H1 (cell line): ENCODE measurements around the gene GRIA1. TPM values are rescaled to one million over a fixed set of nuclear protein-coding genes. Genes with fewer than 3 reads are reported as not detected.

ENCODE experiments used
- CTCF ChIA-PET: fragments of 300-600 bp; sonication (Branson Sonifier 250); formaldehyde crosslinking; loops from one replicate; lab custom pipeline; 2021; ENCODE audit not compliant: partially characterized antibody; lab: Charles Lee
- POLR2A ChIA-PET: fragments of 300-600 bp; sonication (Branson Sonifier 250); formaldehyde crosslinking; loops from one replicate; lab custom pipeline; 2021; ENCODE audit warnings: inconsistent platforms; ENCODE audit not compliant: partially characterized antibody; lab: Charles Lee
- DNase-seq, 2 experiments: peaks; one replicate each; pipeline versions ENCODE4 v3.0.0 to v3.0.0-alpha.2; 2010 to 2022; ENCODE audit warnings: low spot score in 2 of 2, low read depth in 1 of 2, mixed read lengths in 1 of 2
- FAIRE-seq: peaks from 2 replicates; lab custom pipeline; 2011; peaks lifted over from hg19 to GRCh38; lab: Jason Lieb, UNC
- H2AFZ ChIP-seq: 2 replicates; pipeline ENCODE4 v1.8.1; 2012; ENCODE audit warnings: low read length, inconsistent platforms
- H2AK5ac ChIP-seq: 2 replicates; pipeline ENCODE4 v1.6.1; 2013; ENCODE audit warnings: low read depth, low read length
- H2BK120ac ChIP-seq: replicated peaks from 2 replicates; pipeline ENCODE3; 2013; ENCODE audit warnings: low read depth, low read length, inconsistent platforms
- H2BK12ac ChIP-seq: 2 replicates; pipeline ENCODE4 v1.6.1; 2013; ENCODE audit warnings: low read depth, low read length
- H2BK15ac ChIP-seq: 2 replicates; pipeline ENCODE4 v1.6.1; 2013; ENCODE audit warnings: low read length
- H2BK20ac ChIP-seq: 2 replicates; pipeline ENCODE4 v1.6.1; 2013; ENCODE audit warnings: low read length
- H2BK5ac ChIP-seq: 2 replicates; pipeline ENCODE4 v1.6.1; 2013; ENCODE audit warnings: low read depth, low read length
- H3K14ac ChIP-seq: 2 replicates; pipeline ENCODE4 v1.6.1; 2013; ENCODE audit warnings: inconsistent platforms; ENCODE audit not compliant: insufficient read length
- H3K18ac ChIP-seq: 2 replicates; pipeline ENCODE4 v1.6.1; 2013; ENCODE audit warnings: low read length; ENCODE audit errors: extremely low read depth
- H3K23ac ChIP-seq: 2 replicates; pipeline ENCODE4 v1.6.1; 2013; ENCODE audit warnings: inconsistent platforms; ENCODE audit not compliant: insufficient read length
- H3K23me2 ChIP-seq: 2 replicates; pipeline ENCODE4 v1.6.1; 2013; ENCODE audit warnings: low read depth, low read length
- H3K27ac ChIP-seq: 2 replicates; pipeline ENCODE4 v1.6.1; 2011; ENCODE audit warnings: low read depth, low read length, inconsistent platforms
- H3K27me3 ChIP-seq, 4 experiments: replicated peaks in 1 of 4; 1 replicate in 1 of 4; 2 replicates in 3 of 4; pipeline versions ENCODE4 v1.6.1 to v1.8.1; 2011 to 2013; ENCODE audit warnings: low read length in 3 of 4, mild to moderate bottlenecking in 3 of 4, inconsistent platforms in 2 of 4, mixed read lengths in 2 of 4, moderate library complexity in 1 of 4; ENCODE audit not compliant: control insufficient read depth in 3 of 4, insufficient read depth in 3 of 4; ENCODE audit errors: extremely low read depth in 1 of 4
- H3K36me3 ChIP-seq, 4 experiments: 2 replicates each; pipeline versions ENCODE4 v1.6.1 to v1.8.1; 2011 to 2013; ENCODE audit warnings: mild to moderate bottlenecking in 4 of 4, low read length in 3 of 4, moderate library complexity in 2 of 4, control low read depth in 1 of 4, inconsistent platforms in 1 of 4; ENCODE audit not compliant: insufficient read depth in 4 of 4, control insufficient read depth in 2 of 4
- H3K4ac ChIP-seq: replicated peaks from 2 replicates; pipeline ENCODE3; 2013; ENCODE audit warnings: low read length, low read depth, mixed read lengths, inconsistent platforms; ENCODE audit not compliant: insufficient read length
- H3K4me1 ChIP-seq, 4 experiments: replicated peaks in 1 of 4; 1 replicate in 1 of 4; 2 replicates in 3 of 4; pipeline versions ENCODE4 v1.6.1 to v1.8.1; 2011 to 2013; ENCODE audit warnings: low read length in 3 of 4, inconsistent platforms in 2 of 4, mixed read lengths in 1 of 4; ENCODE audit not compliant: insufficient read depth in 4 of 4, control insufficient read depth in 3 of 4
- H3K4me2 ChIP-seq, 2 experiments: 2 replicates each; pipeline versions ENCODE4 v1.6.1 to v1.8.1; 2011 to 2013; ENCODE audit warnings: low read depth in 2 of 2, low read length in 2 of 2, control low read depth in 1 of 2, inconsistent platforms in 1 of 2, mild to moderate bottlenecking in 1 of 2; ENCODE audit not compliant: insufficient read depth in 1 of 2
- H3K4me3 ChIP-seq, 4 experiments: fragments of 200-600, 300-600 bp in 1 of 4; sonication (generic), shearing (Covaris generic), sonication (Bioruptor Twin) in 1 of 4; 2 replicates each; pipeline versions ENCODE4 v1.5.1 to v1.8.1; 2011 to 2016; ENCODE audit warnings: low read length in 4 of 4, low read depth in 3 of 4, control low read depth in 2 of 4, inconsistent platforms in 2 of 4, mild to moderate bottlenecking in 2 of 4, mixed read lengths in 1 of 4, moderate library complexity in 1 of 4; ENCODE audit not compliant: insufficient read depth in 2 of 4; ENCODE audit errors: extremely low read depth in 1 of 4
- H3K56ac ChIP-seq: replicated peaks from 2 replicates; pipeline ENCODE3; 2013; ENCODE audit warnings: low read depth, mild to moderate bottlenecking, mixed read lengths, low read length, inconsistent platforms; ENCODE audit not compliant: insufficient read length
- H3K79me1 ChIP-seq: 2 replicates; pipeline ENCODE4 v1.6.1; 2013; ENCODE audit warnings: low read depth, low read length, control low read depth
- H3K79me2 ChIP-seq, 2 experiments: 2 replicates each; pipeline versions ENCODE4 v1.6.1 to v1.8.1; 2012 to 2013; ENCODE audit warnings: low read length in 2 of 2, mild to moderate bottlenecking in 2 of 2, inconsistent platforms in 1 of 2; ENCODE audit not compliant: insufficient read depth in 2 of 2, control insufficient read depth in 1 of 2
- H3K9ac ChIP-seq, 4 experiments: replicated peaks in 1 of 4; 1 replicate in 1 of 4; 2 replicates in 3 of 4; pipeline versions ENCODE4 v1.6.1 to v1.8.1; 2011 to 2013; ENCODE audit warnings: low read depth in 3 of 4, low read length in 3 of 4, control low read depth in 2 of 4, mild to moderate bottlenecking in 2 of 4, moderate library complexity in 2 of 4, inconsistent platforms in 1 of 4; ENCODE audit errors: extremely low read depth in 1 of 4
- H3K9me3 ChIP-seq, 2 experiments: 2 replicates each; pipeline versions ENCODE4 v1.6.1 to v1.8.1; 2012 to 2013; ENCODE audit warnings: mild to moderate bottlenecking in 2 of 2, moderate library complexity in 2 of 2, control low read depth in 1 of 2, inconsistent platforms in 1 of 2, low read depth in 1 of 2, low read length in 1 of 2, mixed read lengths in 1 of 2; ENCODE audit not compliant: insufficient read depth in 2 of 2
- H4K20me1 ChIP-seq, 2 experiments: replicated peaks in 1 of 2; 2 replicates each; pipeline versions ENCODE3 to v1.8.1; 2011 to 2013; ENCODE audit warnings: inconsistent platforms in 2 of 2, low read length in 2 of 2, mild to moderate bottlenecking in 1 of 2; ENCODE audit not compliant: insufficient read depth in 2 of 2, control insufficient read depth in 1 of 2
- H4K5ac ChIP-seq: 2 replicates; pipeline ENCODE4 v1.6.1; 2013; ENCODE audit warnings: low read length, low read depth, mixed read lengths, inconsistent platforms; ENCODE audit not compliant: insufficient read length
- H4K8ac ChIP-seq: 2 replicates; pipeline ENCODE4 v1.8.0; 2013; ENCODE audit warnings: mild to moderate bottlenecking, moderate library complexity, low read length, inconsistent platforms; ENCODE audit not compliant: insufficient read depth; ENCODE audit errors: extremely low read depth
- H4K91ac ChIP-seq: replicated peaks from 2 replicates; pipeline ENCODE3; 2013; ENCODE audit warnings: low read length, mixed read lengths, inconsistent platforms; ENCODE audit not compliant: insufficient read length
- NRF1 ChIP-seq: IDR thresholded peaks from 2 replicates; pipeline ENCODE4 v1.6.1; 2011; ENCODE audit warnings: mild to moderate bottlenecking, low read depth, low read length, improper control_type of control experiment
- polyA plus RNA-seq, 7 experiments: library from polyadenylated mRNA; depleted of rRNA in 3 of 7; stranded (reverse) in 5 of 7; unstranded in 2 of 7; fragments of >200 nt in 5 of 7; fragments of 200-250 nt in 2 of 7; gene quantifications; 1 replicate in 5 of 7; 2 replicates in 1 of 7; 4 replicates in 1 of 7; pipeline versions ENCODE4 v1.2.1 to v1.2.3, GENCODE V29; 2011 to 2013; ENCODE audit warnings: missing spikeins in 2 of 7, mixed read lengths in 2 of 7
- total RNA-seq: library from RNA; stranded (reverse); fragmentation: NEBNext Ultra II Directional; extraction: Animal tissue kit (Norgen Biotek cat#: 25700); gene quantifications from 2 replicates; pipeline ENCODE4 v1.2.1, GENCODE V29; 2021

GRIA1 gene
- total and polyA plus RNA-seq, 2 of the 8 experiments (the other 6 are each of a cell fraction or from before 2014, with no cell fraction given): 0.97 to 2.5 TPM

GRCh38 chr5:153498516-153498915 is 8.0 kb downstream of the GRIA1 start:
- Histone ChIP-seq H3K9me3 (no peaks in the 10 kb centered on the region), H3K4me1 (peaks cover 0 to 2% (median 0%) of the 10 kb centered on the region in 4 experiments; a peak in 1 of 7 replicates)
- DNase-seq: no peak
- TF ChIP-seq NRF1: no peak

More at GRCh38 chr5:153498516-153498915, 8.0 kb downstream of the GRIA1 start:
- ChIA-PET POLR2A (no interaction called here), CTCF (interaction anchor here (0.6 to 3.1 kb wide), 6 partner anchors 8 to 1312 kb away, joined by 3 to 9 read pairs (median 4); no protein-coding TSS in a partner anchor)
- Histone ChIP-seq H2AFZ (no peak overlapping the region), H3K27me3 (no peaks in the 10 kb centered on the region), H3K4me3 (no peak overlapping the region), H3K56ac (no peak overlapping the region), H3K4me2 (no peak overlapping the region), H3K79me2 (no peaks in the 10 kb centered on the region), H3K14ac (no peak overlapping the region), H3K79me1 (no peaks in the 10 kb centered on the region), H3K23me2 (no peaks in the 10 kb centered on the region; the same call in 1 of the 2 replicates), H3K36me3 (no peaks in the 10 kb centered on the region), H2BK20ac (no peak overlapping the region), H2BK5ac (no peak overlapping the region), H2AK5ac (no peak overlapping the region), H2BK15ac (no peak overlapping the region), H3K4ac (no peak overlapping the region), H2BK120ac (no peak overlapping the region), H4K91ac (no peak overlapping the region), H3K18ac (no peak overlapping the region), H4K8ac (no peak overlapping the region), H3K27ac (no peak overlapping the region), H3K23ac (no peak overlapping the region), H4K20me1 (no peaks in the 10 kb centered on the region), H2BK12ac (no peak overlapping the region), H4K5ac (no peak overlapping the region), H3K9ac (no peak overlapping the region)
- FAIRE-seq: no peak
